ENCODE measurements around the gene SCAPER.
"Not testable (repeated sequence)": the region's sequence is repeated elsewhere in the genome, so short reads cannot be mapped to it uniquely, and the experiment has no call there.

SCAPER gene

DNA sequence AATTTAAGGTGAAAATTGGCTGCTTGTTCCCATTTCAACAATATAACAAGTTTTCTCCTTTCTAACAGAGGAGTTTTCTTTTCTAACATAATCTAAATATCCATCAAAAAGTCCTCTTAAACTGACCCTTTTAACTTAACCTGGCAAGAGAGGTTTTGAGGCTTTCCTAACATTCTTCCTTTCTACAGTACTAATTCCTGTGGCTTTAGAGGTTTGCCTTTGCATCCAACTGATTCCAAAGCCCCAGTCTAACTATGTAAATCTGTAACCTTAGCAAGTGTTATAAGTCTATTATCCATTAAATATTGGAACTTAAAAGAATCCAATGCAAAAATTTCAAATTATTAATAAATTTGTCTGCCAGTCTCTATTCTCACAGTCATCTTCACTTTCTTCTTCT lies 434.4 kb downstream of the SCAPER start:
- no peak for DNase-seq

DNA sequence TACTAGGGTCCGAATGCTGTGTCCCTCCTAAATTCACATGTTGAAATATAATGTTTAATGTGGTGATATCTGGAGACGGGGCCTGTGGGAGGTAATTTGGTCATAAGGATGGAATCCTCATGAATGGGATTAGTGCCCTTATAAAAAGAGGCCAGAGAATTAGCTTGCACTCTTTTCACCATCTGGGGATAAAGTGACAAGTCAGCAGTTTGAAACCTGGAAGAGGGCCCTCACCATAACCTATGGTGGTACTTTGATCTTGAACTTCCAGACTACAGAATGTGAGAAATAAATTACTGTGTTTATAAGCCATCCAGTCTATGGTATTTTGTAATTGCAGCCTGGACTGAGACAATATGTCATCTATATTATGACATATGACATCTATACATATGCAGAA lies 436.4 kb downstream of the SCAPER start:
- no peak for DNase-seq

DNA sequence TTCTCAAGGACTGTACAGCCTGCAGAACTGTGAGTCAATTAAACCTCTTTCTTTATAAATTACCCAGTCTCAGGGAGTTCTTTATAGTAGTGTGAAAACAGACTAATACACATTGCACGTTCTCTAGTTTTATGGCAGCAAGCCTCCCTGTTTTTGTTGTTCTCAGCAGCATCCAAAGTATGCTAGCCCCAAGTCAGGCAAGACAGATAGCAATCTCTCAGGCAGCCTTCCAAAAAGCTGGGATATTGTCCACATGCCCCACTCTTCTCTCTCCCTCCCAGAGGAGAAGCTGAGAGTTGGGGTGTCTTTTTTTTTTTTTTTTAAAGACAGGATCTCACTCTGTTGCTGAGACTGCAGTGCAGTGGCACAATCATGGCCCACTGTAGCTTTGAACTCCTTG lies 438.0 kb downstream of the SCAPER start:
- DNase-seq = no peak

DNA sequence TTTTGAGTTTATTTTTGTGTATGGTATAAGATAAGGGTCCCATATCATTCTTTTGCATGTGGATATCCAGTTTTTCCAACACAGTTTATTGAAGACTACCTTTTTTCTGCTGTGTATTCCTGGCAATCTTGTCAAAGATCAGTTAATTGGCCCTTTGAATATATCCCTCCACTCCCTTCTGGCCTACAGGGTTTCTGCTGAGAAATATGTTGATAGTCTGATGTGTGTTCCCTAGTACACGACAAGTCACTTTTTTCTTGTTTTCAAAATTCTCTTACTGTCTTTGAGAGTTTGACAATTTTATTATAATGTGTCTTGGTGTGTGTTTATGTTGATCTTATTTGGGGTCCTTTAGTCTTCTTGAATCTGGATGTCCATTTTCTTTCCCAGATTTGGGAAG lies 439.4 kb downstream of the SCAPER start:
- no peak for DNase-seq

DNA sequence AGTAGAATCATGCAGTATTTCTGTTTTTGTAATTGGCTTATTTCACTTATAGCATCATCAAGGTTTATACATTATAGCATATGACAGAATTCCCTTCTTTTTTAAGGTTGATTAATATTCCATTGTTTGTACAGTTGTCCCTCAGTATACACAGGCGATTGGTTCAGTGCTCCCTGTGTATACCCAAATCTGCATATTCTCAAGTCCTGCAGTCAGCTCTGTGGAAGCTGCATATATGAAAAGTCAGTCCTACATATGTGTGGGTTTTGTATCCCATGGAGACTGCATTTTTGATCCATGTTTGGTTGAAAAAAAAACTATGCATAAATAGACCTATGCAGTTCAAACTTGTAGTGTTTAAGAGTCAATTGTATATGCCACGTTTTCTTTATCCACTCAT lies 440.9 kb downstream of the SCAPER start:
- no peak for DNase-seq

DNA sequence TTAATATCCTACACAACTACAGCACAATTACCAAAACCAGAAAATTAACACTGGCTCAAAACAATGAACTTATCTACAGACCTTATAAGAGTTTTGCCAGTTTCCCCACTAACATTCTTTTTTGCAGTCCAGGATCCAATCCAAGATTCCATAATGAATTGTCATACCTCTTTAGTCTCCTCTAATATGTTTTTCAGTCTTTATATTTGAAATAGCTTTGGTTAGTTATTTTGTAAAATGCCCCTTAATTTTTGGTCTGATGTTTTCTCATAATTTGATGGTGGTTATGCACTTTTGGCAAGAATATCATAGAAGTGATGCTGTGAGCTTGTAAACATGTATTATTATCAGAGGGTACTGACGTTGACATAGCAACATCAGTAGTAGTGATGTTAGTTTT lies 444.3 kb downstream of the SCAPER start:
- no peak for DNase-seq

DNA sequence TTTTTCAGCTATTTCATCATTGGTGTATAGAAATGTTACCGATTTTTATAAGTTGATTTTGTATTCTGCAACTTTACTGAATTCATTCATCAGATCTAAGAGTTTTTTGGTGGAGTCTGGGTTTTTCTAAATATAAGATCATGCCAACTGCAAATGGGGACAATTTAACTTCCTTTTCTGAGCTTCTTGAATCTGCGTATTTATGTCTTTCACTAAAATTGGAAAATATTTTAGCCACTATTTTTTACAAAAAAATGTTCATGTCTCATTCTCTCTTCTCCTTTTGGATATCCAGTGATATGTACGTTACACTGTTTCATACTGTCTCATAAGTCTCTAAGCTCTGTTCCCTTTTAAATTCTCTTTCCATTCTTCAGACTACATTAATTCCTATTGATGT lies 444.8 kb downstream of the SCAPER start:
- no peak for DNase-seq

DNA sequence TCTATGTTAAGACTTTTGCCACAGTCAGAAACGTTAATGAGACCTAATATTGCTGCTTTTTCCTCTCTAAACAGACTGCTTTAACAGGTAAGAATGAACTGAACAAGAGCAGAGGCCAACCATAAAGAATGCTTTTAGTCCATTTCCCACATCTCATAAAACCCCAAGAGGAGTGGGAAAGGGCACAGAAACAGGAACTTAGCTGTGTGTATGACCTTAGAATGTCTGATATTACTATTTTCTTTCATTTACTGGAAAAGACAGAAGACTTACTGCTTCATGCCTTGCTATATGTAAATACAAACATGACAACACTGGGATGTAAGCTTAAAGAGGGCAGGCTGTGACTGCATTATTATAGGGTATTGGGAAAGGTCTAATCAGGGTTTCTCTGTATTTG lies 453.6 kb downstream of the SCAPER start:
- DNase-seq = no peak

DNA sequence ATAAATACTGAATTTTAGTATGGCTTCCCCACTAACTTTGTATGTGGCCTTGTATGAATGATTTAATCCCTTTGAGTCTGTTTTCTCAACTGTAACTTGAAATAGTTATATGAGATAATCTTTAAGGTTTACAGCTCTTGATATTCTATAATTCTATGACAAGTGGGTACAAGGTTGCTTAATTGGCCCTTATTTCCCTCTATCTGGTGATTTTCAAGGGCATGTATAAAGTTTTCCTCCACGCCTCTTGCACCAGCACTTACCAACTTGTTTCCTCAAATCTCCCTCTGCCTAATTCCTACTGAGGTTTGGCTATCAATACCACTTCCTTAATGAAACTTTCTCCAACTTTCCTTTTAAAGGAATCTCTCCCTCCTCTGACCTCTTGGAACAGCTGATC lies 455.7 kb downstream of the SCAPER start:
- no peak for DNase-seq

DNA sequence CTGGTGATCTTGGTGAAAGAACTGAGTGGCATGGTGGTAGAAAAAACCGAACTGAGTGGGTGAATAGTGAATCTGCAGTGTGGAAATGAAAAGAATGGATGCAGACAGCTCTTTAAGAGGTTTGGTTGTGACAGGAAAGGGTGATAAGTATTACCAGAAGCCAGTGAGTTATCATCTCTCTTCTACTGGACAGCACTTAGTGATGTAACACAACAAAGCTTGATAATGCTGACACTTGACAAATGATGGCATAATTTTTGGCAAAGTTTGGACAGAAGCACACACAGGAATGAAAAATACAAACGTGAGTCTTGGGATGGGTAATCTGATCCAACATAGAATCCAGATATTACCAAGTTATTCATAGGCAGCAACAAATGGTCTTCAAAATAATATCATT lies 456.4 kb downstream of the SCAPER start:
- no peak for DNase-seq

DNA sequence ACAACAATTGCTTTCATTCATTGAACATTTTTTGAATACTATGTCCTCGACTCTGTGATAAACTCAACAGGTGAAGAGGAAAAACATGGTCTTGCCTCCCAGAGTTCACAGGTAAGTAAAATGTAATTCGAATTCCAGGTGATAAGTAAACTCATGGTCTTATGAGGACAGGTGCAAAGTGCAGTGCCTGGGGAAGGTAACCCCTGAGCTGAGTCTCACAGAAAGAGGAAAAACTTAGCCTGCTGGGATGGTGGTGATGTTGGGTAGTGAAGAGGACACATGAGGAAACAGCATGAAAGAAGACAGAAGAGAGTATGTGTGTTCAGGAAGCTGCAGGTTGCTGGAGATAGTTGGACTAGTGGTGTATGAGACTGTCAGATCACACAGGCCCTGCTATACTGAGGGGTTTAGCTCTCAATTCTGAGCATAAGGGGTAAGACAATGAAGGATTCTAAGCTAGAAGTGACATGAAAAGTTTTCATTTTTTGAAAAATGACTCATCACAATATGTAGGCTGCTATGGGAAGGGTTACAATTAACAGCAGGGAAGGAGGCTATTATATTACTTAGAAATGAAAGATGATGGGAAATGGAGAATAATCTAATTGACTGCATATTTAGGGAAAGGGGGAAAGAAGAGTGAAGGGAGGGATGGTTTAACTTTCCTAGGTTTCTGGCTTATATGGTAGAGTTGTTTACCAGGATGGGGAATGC lies 457.3 kb downstream of the SCAPER start:
- DNase-seq = no peak

DNA sequence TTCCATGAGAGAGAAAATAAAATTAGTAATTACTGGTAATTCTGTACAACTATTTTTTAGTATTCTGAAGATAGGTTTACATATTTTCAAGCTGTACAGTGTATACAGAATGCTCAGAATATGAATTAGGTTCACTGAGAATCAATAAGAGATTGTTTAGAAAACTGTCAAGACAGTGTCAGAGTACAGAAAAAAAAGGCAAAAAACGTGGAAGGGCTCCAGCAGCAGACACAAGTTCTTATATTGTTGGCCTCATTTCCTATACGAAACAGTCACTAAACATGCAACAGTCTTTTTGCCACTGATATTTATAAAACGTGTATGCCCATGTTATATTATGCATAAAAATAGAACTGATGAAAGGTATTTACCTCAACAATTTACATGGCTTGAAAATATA lies 464.7 kb downstream of the SCAPER start:
- no peak for DNase-seq

DNA sequence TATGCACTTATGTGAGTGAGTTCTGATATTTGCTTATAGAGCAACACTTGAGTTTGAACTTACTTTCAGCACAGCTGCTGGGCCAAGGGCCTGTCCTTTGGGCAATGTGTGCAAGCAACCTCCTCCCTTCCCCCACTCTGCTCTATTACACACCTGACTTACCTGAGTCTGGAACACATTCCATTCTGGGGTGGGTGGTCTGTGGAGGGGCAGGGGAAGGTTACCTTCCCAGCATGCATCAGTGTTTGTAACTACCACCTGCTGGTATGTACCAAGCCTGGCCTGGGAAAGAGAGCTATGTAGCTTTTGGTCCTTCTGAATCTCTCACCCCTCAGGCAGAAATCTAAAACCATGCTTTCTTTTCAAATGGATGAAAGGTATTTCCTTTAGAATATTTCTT lies 465.6 kb downstream of the SCAPER start:
- no peak for DNase-seq

DNA sequence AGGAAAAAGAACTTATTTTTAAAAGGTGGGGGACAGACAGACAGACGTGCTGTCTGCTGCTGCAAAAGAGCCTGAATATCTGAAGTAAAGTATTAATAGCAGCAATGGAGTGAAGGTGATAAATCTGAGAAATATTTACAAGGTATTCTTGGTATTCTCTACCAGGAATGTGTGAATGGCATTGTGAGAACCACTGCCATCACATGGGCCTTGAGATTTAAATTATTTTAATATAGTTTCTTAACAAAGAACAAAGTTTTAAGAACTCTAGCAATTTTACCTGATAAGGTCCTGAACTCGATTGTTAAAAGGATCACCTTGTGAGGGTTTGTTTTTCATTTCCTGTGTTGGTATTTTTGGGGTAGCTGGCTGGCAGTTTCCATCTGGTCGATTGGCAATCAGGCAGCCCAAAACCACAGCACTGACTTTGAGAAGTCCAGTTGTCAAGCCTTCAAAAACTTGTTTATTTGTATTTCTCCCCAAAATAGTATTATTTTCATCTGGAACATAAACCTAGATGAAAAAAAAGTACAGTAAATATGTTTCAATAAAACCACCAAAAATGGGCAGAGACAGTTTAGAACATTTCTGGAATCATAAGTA lies 471.2 kb downstream of the SCAPER start:
- no peak for DNase-seq

DNA sequence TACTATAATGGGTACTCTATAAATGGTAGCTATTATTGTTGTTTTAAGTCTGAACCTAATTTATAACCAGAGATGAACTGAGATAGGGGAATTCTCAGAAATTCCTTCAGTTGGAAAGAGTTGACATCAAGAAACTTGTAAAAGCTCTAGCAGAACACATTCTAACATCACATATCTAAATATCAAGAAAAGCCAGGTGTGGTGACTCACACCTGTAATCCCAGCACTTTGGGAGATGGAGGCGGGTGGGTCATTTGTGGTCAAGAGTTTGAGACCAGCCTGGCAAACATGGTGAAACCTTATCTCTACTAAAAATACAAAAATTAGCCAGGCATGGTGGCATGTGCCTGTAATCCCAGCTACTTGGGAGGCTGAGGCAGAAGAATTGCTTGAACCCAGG lies 472.1 kb downstream of the SCAPER start:
- DNase-seq = not testable (repeated sequence)

DNA sequence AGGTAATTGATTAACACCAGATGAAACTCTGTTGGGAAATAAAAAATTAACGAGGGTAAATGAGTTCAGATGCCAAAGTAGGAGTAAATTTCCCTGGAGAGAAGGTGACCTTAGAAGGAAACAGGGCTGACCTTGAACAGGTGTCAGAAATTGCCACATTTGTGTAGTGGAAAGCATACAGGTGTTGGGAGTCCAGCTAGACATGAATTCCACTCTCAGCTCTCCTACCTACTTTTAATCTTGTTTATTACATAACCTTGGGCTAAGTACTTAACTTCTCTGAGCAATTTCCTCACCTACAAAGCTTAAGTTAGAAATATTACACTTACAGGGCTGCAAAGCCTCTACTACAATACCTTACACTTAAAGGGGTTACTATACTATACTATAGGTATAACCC lies 472.5 kb downstream of the SCAPER start:
- DNase-seq = no peak

DNA sequence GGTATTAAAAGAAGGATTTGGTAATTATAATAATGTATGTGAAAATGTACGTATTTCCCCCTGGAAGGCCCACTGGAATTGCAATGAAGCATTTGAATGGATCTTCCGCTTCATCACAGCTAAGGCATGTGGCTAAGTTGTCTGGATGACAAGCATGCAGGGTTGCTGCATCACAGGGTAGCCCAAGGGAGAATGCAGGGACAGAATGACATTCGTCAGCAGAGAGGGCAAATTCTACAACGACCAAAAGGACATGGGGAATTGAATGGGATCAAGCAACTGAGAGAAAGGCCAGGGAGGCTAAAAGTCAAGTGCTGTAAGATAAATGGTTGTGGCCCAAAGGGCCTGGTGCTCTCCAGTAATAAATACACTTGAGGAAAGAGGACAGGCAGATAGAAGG lies 473.2 kb downstream of the SCAPER start:
- no peak for DNase-seq

DNA sequence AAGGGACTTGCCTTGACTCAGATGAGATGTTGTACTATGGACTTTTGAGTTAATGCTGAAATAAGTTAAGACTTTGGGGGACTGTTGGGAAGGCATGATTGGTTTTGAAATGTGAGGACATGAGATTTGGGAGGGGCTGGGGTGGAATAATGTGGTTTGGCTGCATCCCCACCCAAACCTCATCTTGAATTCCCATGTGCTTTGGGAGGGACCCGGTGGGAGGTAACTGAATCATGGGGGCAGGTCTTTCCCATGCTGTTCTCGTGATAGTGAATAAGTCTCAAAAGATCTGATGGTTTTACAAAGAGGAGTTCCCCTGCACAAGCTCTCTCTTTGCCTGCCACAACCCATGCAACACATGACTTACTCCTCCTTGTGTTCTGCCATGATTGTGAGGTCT lies 474.4 kb downstream of the SCAPER start:
- DNase-seq = not testable (repeated sequence)

DNA sequence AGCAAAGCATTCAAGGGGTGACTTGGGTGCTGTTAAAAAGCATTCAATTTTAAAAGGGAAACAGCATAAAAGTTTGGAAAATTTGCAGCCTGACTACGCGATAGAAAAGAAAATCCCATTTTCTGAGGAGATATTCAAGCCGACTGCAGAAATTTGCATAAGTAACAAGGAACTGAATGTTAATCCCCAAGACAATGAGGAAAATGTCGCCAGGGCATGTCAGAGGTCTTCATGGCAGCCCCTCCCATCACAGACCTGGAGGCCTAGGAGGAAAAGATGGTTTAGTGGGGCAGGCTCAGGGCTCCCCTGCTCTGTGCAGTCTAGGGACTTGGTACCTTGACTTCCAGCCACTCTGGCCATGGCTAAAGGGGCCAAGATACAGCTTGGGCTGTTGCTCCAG lies 475.5 kb downstream of the SCAPER start:
- no peak for DNase-seq

DNA sequence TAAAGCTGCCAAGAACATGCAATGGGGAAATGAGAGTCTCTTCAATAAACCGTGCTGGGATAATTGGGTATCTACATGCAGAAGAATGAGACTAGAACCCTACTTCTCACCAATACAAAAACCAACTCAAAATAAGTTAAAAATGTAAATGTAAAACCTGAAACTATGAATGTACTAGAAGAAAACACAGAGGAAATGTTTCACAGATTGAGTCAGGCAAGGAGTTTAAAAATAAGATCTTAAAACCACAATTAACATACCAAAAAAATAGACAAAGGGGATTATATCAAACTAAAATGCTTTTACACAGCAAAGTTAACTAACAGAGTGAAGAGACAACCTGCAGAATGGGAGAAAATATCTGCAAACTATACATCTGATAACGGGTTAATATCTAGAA lies 478.2 kb downstream of the SCAPER start:
- DNase-seq = no peak

DNA sequence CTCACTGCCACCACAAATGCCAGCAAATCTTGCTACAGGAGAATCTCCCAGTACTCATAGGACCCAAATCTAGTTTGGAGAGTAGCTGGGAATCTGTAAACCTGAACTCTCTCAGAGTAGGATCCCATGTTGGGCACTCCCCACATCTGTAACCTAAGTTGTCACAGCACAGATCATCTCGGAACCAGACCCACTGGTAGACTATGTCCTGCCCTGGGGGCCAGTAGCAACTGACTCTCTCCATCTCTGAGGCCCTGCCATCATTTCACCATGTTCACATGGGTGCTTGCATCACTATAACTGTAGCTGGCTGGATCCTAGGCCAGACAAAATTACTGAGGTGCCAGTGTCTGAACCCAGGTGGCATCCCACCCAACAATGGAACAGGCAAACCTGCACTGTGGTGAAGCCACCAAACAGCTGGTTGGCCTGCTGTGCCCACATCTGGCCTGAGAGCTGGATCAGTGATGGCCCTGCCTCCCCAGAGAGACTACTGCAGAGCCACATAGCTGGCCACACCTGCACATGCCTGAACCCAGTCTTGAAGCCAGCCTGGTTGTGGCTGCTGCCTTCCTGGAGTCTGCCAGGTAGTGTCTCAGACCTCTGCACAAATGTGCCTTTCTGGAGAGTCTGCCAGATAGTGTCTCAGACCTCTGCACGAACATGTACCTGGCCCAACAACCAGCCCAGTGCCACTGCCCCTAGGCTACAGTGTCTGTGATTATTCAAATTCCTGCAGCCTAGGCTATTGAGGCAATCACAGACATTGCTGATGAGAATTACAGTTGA lies 486.6 kb downstream of the SCAPER start:
- no peak for DNase-seq

DNA sequence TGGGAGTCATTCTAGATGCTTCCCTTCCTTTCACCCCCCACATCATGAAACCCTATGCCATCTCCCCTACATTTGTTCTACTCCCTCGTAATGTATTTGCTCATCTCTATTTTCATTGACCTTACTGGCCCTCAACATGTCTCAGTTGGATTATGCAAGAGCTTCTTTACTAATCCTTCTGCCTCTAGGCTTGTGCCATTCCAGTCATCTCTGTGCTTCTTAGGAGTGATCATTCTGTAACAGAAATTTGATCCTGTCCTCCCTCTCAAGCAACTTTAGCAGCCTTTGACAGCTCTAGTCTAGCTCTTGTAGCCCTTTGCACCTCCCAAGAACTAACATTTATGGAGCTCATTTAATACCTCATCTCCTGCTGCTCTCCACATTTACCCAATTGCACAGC lies 503.9 kb downstream of the SCAPER start:
- no peak for DNase-seq

DNA sequence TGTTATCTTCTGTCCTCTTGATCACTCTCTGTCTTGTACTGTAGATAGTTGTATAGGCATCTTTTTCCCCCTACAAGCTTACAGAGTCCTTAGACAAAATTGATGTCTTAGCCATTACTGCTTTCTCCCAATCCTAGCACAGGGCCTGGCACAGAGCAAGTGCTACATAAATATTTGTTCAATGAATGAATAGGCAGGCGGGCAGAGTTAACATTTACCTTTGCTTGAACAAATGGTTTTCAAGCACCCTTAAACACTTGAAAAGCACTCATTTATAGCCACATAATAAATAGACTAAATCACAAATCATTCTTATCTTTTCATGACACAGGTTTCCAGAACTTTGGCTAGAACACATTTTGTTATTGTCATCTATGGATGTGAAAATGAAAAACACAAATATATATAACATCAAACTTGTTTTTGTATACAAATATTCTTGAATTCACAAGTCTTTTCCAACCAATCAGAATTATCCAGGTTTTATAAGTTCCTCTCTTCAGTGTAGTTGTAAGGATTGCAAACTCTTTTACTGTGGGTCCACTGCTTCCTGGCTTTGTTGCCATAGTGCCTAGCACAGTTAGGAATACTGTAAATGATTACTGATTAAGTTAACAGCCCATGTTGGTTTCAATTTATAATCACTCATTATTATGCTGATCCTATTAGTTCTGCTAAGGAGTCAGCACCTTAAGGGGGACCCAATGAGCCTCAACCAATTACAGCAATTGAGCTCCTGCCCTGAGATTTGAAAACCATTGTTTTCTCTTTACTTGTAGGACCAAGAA lies 506.6 kb downstream of the SCAPER start:
- DNase-seq = no peak

DNA sequence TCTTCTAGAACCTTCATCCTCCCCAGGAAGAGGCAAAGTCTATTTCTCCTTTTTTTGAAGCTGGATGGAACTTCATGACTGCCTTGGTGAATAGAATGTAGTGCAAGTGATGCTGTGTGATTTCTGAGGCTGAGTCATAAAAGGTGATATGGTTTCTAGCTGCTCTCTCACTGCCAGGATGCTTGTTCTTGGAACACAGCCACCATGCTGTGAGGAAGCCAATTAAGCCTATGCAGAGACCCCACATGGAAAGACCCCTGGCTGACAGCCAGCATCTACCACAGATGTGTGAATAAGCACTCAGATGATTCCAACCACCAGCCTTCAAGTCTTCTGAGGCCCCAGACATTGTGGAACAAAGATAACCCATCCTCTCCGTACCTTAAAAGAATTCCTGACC lies 511.5 kb downstream of the SCAPER start:
- no peak for DNase-seq

Data from OCI-M1 (cell line).